ENCODE results near the gene MMP23B.
"Not testable (repeated sequence)": the region's sequence is repeated elsewhere in the genome, so short reads cannot be mapped to it uniquely, and the experiment has no call there.

The MMP23B gene

GRCh38 chr1:1627829-1628753 lies 3.9 kb upstream of the MMP23B start:
- in situ Hi-C loops (cut with HindIII; ENCODE audit: low sequenced_read_pairs): no loop called here

DNA sequence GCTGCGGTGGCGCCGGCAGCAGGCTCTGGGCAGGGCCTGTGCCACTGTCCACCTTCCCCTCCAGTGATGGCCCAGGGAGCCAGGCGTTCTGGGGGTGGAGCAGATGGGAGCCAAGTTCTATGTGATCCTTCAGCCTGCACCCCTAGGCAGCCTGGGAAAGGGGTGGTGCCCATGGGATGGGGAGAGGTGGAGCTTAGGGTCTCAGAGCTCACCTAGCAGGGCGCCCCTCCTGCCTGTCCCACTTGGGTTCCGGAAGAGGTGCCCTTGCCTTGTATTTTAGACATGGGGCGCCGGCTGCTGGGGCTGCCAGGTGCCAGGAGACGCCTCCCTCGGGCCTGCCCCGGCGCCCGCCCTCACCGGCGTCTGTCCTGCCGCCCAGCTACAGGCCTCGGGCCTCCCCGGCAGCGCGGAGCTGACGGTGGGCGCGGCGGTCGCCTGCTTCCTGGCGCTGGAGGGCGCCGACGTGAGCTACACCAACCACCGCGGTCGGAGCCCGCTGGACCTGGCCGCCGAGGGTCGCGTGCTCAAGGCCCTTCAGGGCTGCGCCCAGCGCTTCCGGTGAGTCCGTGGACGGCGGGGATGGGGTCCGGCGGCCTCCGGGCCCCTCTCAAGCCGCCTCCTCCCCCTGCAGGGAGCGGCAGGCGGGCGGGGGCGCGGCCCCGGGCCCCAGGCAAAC lies 3.1 kb upstream of the MMP23B start:
- no peak overlapping the region for H3K4me3 ChIP-seq (ENCODE audit: low read depth, low read length)
- DNase-seq (ENCODE audit: low read depth): no peak
- no peak for TF ChIP-seq CTCF (IDR thresholded peaks at IDR 0.05; ENCODE audit: low read depth, low read length, missing control alignments)
- in situ Hi-C loops (cut with HindIII; ENCODE audit: low sequenced_read_pairs): no loop called here

More at GRCh38 chr1:1627829-1628753, 3.9 kb upstream of the MMP23B start:
- H3K4me3 ChIP-seq (ENCODE audit: low read depth, low read length): no peak overlapping the region
- DNase-seq (ENCODE audit: low read depth): no peak
- TF ChIP-seq CTCF (IDR thresholded peaks at IDR 0.05; ENCODE audit: low read depth, low read length, missing control alignments): no peak

- H3K4me3 ChIP-seq (ENCODE audit: low read depth, low read length): no peak overlapping the region
- in situ Hi-C loops (cut with HindIII; ENCODE audit: low sequenced_read_pairs): no loop called here
- TF ChIP-seq CTCF (IDR thresholded peaks at IDR 0.05; ENCODE audit: low read depth, low read length, missing control alignments): no peak
- DNase-seq (ENCODE audit: low read depth): no peak
Measured at GRCh38 chr1:1629430-1630190, 2.4 kb upstream of the MMP23B start.

DNA sequence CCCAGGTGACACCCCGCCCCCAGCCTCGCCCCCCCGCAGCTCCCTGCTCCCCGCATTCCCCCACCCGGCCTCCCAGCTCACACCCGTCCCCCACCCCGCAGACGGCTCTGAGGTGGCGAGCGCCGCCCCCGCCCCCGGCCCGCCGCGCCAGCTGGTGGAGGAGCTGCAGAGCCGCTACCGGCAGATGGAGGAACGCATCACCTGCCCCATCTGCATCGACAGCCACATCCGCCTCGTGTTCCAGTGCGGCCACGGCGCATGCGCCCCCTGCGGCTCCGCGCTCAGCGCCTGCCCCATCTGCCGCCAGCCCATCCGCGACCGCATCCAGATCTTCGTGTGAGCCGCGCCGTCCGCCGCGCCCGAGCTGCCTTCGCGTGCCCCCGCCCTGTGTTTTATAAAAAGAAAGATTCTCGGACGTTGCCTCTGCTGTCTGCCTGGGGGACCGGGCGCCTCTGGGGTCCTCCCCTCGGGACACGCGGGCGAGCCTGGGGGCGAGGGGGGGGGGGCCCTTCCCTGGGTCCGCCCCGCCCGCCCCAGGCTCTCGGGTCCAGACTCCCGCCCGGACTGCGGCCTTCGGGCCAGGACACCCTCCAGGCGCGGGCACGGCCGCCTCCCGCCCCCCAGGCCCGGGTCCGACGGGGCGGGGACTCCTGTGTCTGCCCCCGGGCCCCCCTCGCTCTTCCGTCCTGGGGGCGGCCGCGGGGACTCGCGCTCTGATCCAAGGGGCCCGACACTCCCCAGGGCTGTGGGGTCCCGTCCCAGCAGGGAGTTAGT lies 1.6 kb upstream of the MMP23B start:
- no peak for TF ChIP-seq CTCF (IDR thresholded peaks at IDR 0.05; ENCODE audit: low read depth, low read length, missing control alignments)
- in situ Hi-C loops (cut with HindIII; ENCODE audit: low sequenced_read_pairs): no loop called here
- peak; percentile 16 for DNase-seq (ENCODE audit: low read depth)
- no peak overlapping the region for H3K4me3 ChIP-seq (ENCODE audit: low read depth, low read length)

DNA sequence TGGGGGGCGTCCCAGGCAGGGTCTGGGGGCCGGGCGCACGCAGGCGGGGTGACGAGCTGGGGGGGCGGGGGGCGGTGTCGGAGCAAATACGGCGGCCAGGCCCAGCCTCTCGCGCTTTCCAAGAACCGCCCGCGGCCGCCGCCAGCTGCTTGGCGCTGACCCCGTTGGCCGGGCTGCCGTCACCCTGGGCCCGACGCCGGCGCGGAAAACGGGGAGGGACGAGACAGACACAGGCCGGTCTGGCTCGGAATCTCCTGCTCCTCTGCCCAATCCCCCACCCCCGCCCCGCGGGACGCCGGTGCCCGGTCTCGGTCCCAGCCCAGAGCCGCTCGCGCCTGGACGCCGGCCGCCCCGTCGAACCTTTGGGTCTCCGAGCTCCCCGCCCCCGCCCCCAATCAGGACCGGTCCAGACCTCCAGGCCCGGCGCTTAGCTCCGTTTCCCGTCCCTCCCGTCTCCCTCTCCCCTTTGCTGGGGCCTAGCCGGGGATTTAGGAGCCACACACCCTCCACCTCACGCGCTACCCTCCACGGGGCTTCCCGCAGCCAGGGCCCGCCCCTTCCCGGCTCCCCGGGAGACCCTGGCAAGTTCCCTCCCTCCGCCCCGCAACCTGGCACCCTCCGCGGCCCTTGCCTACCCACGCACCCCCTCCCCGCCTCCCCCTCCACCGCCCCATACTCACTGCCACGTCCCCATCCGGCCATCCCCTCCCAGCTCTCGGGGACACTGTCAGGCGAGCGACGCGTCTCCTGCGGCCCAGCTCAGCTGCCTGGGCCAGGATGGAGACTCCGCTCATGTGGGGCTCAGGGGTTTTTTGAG lies 800 bp upstream of the MMP23B start:
- no peak for DNase-seq (ENCODE audit: low read depth)
- TF ChIP-seq CTCF (IDR thresholded peaks at IDR 0.05; ENCODE audit: low read depth, low read length, missing control alignments): no peak
- in situ Hi-C loops (cut with HindIII; ENCODE audit: low sequenced_read_pairs): no loop called here
- no peak overlapping the region for H3K4me3 ChIP-seq (ENCODE audit: low read depth, low read length)

GRCh38 chr1:1633409-1633808 lies 1.4 kb downstream of the MMP23B start:
- in situ Hi-C loops (cut with HindIII; ENCODE audit: low sequenced_read_pairs); DNase-seq (ENCODE audit: low read depth); H3K4me3 ChIP-seq (ENCODE audit: low read depth, low read length): not testable (repeated sequence)

DNA sequence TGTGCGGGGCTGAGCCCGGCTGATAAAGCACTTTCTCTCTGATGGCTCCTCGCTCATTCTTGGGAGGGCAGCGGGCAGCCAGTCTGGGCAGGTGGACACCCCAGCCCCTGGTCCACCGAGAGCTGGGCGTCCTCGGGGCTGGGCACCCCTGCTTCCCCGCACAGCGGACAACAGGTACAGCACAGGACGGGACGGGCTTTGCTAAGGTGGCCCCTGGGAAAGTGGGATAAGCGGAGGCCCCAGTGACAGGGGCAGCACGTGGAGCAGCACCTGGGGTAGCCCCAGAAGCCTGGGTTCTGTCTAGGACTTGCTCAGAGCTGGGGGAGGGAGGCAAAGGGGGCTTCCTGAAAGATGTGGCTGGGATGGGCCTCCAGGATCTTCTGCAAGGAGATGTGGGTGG lies 2.6 kb downstream of the MMP23B start:
- H3K4me3 ChIP-seq (ENCODE audit: low read depth, low read length); in situ Hi-C loops (cut with HindIII; ENCODE audit: low sequenced_read_pairs); DNase-seq (ENCODE audit: low read depth): not testable (repeated sequence)

DNA sequence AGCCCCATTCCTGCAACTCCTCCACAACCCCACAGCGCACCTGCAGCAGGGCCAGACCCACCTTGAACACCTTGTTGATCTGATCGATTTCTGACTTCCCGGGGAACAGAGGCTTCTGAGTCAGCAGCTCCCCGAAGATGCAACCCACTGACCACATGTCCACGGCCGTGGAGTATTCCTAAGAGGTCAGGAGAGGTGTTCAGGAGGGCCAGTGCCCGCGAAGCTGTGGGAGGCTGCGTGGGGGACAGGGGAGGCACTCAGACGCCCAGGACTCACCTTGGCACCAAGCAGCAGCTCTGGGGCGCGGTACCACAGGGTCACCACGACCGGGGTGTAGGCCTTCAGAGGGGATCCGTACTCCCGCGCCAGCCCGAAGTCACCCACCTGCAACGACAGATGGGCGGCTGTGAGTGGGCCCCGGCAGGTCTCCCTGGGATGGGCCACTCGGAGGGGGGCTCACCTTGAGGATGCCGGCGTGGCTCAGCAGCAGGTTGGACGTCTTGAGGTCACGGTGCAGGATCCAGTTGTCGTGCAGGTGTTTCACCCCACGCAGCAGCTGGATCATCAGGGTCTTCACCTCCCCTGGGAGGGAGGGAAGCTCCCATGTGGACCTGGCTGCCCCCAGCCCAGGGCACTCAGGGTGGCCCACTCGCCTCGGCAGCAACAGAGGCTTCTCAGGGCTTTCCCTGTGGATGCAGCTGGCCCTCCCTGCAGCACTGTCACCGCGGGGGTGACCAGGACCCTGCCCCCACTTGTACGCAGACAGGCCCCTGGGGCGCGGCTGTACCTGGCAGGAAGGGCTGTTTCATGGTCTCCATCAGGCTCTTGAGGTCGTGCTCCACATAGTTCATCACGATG lies 4.9 kb downstream of the MMP23B start:
- in situ Hi-C loops (cut with HindIII; ENCODE audit: low sequenced_read_pairs); DNase-seq (ENCODE audit: low read depth); H3K4me3 ChIP-seq (ENCODE audit: low read depth, low read length): not testable (repeated sequence)

- in situ Hi-C loops (cut with HindIII; ENCODE audit: low sequenced_read_pairs); DNase-seq (ENCODE audit: low read depth); H3K4me3 ChIP-seq (ENCODE audit: low read depth, low read length): not testable (repeated sequence)
Measured at GRCh38 chr1:1637479-1637875, 5.5 kb downstream of the MMP23B start.

Data from astrocyte of the cerebellum (primary cell).